Neutrophil (primary cell): Measurements from ENCODE around the gene PRDM15.

Source experiments
- H3K27ac ChIP-seq: fragments of 200-600 bp; sonication (generic); 2 replicates; pipeline ENCODE4 v1.5.1; 2016; ENCODE audit warnings: mild to moderate bottlenecking, moderate library complexity
- H3K27me3 ChIP-seq: fragments of 200-600 bp; sonication (generic); 2 replicates; pipeline ENCODE4 v1.6.0; 2016; ENCODE audit warnings: mild to moderate bottlenecking
- H3K36me3 ChIP-seq: fragments of 200-600 bp; sonication (generic); 2 replicates; pipeline ENCODE4 v1.5.1; 2017
- H3K4me1 ChIP-seq, 2 experiments: fragments of 200-600 bp in 1 of 2; sonication (generic) in 1 of 2; 1 replicate in 1 of 2; 2 replicates in 1 of 2; pipeline versions ENCODE4 v1.5.1 to v1.6.1; 2013 to 2016; ENCODE audit warnings: low read depth in 1 of 2, low read length in 1 of 2, mild to moderate bottlenecking in 1 of 2, moderate library complexity in 1 of 2; ENCODE audit not compliant: control insufficient read depth in 1 of 2, insufficient read depth in 1 of 2
- H3K4me3 ChIP-seq, 2 experiments: fragments of 200-600 bp in 1 of 2; sonication (generic) in 1 of 2; 1 replicate in 1 of 2; 2 replicates in 1 of 2; pipeline ENCODE4 v1.5.1; 2013 to 2016; ENCODE audit warnings: low read depth in 1 of 2, low read length in 1 of 2, mild to moderate bottlenecking in 1 of 2, moderate library complexity in 1 of 2
- H3K9me3 ChIP-seq: fragments of 200-600 bp; sonication (generic); 2 replicates; pipeline ENCODE4 v1.5.1; 2016
- CTCF ChIP-seq: fragments of 200-600 bp; sonication (generic); IDR thresholded peaks from 2 replicates; pipeline ENCODE4 v1.5.1; 2016; ENCODE audit warnings: antibody characterized with exemption

PRDM15 gene

GRCh38 chr21:41900401-41900800 is 21.3 kb upstream of the PRDM15 start:
- Histone ChIP-seq H3K27ac (no peak overlapping the region), H3K4me1 (peaks cover 5% of the 10 kb centered on the region in 2 experiments), H3K27me3 (peaks cover 6% of the 10 kb centered on the region), H3K4me3 (no peak overlapping the region), H3K36me3 (no peaks in the 10 kb centered on the region), H3K9me3 (no peaks in the 10 kb centered on the region)
- TF ChIP-seq CTCF = no peak

GRCh38 chr21:41899426-41900202 is 20.5 kb upstream of the PRDM15 start:
- H3K27me3 ChIP-seq = peaks cover 6% of the 10 kb centered on the region
- no peaks in the 10 kb centered on the region for H3K9me3 ChIP-seq
- no peak overlapping the region for H3K27ac ChIP-seq
- TF ChIP-seq CTCF = no peak
- no peaks in the 10 kb centered on the region for H3K36me3 ChIP-seq
- peaks cover 5% of the 10 kb centered on the region in 2 experiments for H3K4me1 ChIP-seq
- H3K4me3 ChIP-seq = no peak overlapping the region

- Histone ChIP-seq H3K36me3 (no peaks in the 10 kb centered on the region), H3K27ac (no peak overlapping the region), H3K4me1 (peaks cover 5% of the 10 kb centered on the region in 2 experiments), H3K27me3 (peaks cover 6% of the 10 kb centered on the region), H3K4me3 (no peak overlapping the region), H3K9me3 (no peaks in the 10 kb centered on the region)
- no peak for TF ChIP-seq CTCF
Observed at GRCh38 chr21:41898998-41899397, 19.9 kb upstream of the PRDM15 start.

GRCh38 chr21:41897700-41898099 is 18.6 kb upstream of the PRDM15 start:
- Histone ChIP-seq H3K27me3 (peaks cover 6% of the 10 kb centered on the region), H3K36me3 (no peaks in the 10 kb centered on the region), H3K4me1 (peaks cover 5% of the 10 kb centered on the region in 2 experiments), H3K4me3 (no peak overlapping the region), H3K9me3 (no peaks in the 10 kb centered on the region), H3K27ac (no peak overlapping the region)
- TF ChIP-seq CTCF = no peak

- no peak for TF ChIP-seq CTCF
- Histone ChIP-seq H3K9me3 (no peaks in the 10 kb centered on the region), H3K4me1 (peaks cover 5% of the 10 kb centered on the region in 2 experiments), H3K4me3 (no peak overlapping the region), H3K27me3 (peaks cover 6% of the 10 kb centered on the region), H3K36me3 (no peaks in the 10 kb centered on the region), H3K27ac (no peak overlapping the region)
Observed at GRCh38 chr21:41897047-41897669, 18.0 kb upstream of the PRDM15 start.
